A549 (cell line): ENCODE data around the gene KCNH6. TPM values are rescaled to one million over a fixed set of nuclear protein-coding genes. Genes with fewer than 3 reads are reported as not detected.
A peak's percentile ranks its signal among the peaks of the same experiment; 100 is the strongest.

Experiments
- ATAC-seq, 2 experiments: fragments of 200-7000 bp in 1 of 2; fragments of >200 bp in 1 of 2; cut with Nextera tagmentation in 1 of 2; cut with Tn5 transposase in 1 of 2; 3 replicates each; pipeline versions ENCODE4 v1.8.0 to v1.9.1; 2018 to 2020; ENCODE audit warnings: mild to moderate bottlenecking in 1 of 2, moderate library complexity in 1 of 2
- CTCF ChIA-PET: fragments of 300-600 bp; sonication (Branson Sonifier 250); formaldehyde crosslinking; extraction: SDS; loops from one replicate; lab custom pipeline; 2021; ENCODE audit warnings: antibody characterized with exemption, inconsistent platforms; lab: Yijun Ruan, JAX
- POLR2A ChIA-PET: fragments of 350-600 bp; formaldehyde crosslinking; extraction: SDS; loops from one replicate; lab custom pipeline; 2021; ENCODE audit warnings: antibody characterized with exemption, inconsistent platforms; lab: Yijun Ruan, JAX
- DNase-seq, 2 experiments: peaks; one replicate each; pipeline versions ENCODE4 v3.0.0 to v3.0.0-alpha.2; 2011 to 2016; ENCODE audit warnings: low read depth in 1 of 2, low spot score in 1 of 2
- FAIRE-seq: peaks from 2 replicates; lab custom pipeline; 2011; peaks lifted over from hg19 to GRCh38; lab: Jason Lieb, UNC
- H3K27ac ChIP-seq, 2 experiments: fragments of >200 bp; sonication (Bioruptor Twin); formaldehyde crosslinking; 3 replicates each; pipeline ENCODE4 v1.5.1; 2016 to 2017
- H3K4me1 ChIP-seq: fragments of >200 bp; sonication (Bioruptor Twin); formaldehyde crosslinking; 3 replicates; pipeline ENCODE4 v1.6.1; 2016
- H3K4me2 ChIP-seq: fragments of >200 bp; sonication (Bioruptor Twin); formaldehyde crosslinking; 3 replicates; pipeline ENCODE4 v1.6.1; 2016
- H3K4me3 ChIP-seq: fragments of >200 bp; sonication (Bioruptor Twin); formaldehyde crosslinking; 3 replicates; pipeline ENCODE4 v1.5.1; 2016
- H3K9me3 ChIP-seq: fragments of >200 bp; sonication (Bioruptor Twin); formaldehyde crosslinking; 3 replicates; pipeline ENCODE4 v1.6.1; 2016
- CBX2 ChIP-seq: fragments of 200-600 bp; sonication (generic); IDR thresholded peaks from 2 replicates; pipeline ENCODE4 v1.6.1; 2016; ENCODE audit warnings: low read depth, mild to moderate bottlenecking, borderline replicate concordance
- CHD2 ChIP-seq: fragments of 150-350 bp; IDR thresholded peaks from 2 replicates; pipeline ENCODE4 v1.6.1; 2014; ENCODE audit warnings: low read length; ENCODE audit not compliant: partially characterized antibody
- CHD4 ChIP-seq: fragments of 200-600 bp; sonication (generic); IDR thresholded peaks from 2 replicates; pipeline ENCODE4 v1.6.1; 2016; ENCODE audit warnings: antibody characterized with exemption, mild to moderate bottlenecking, borderline replicate concordance
- EHMT2 ChIP-seq: fragments of 200-600 bp; sonication (generic); IDR thresholded peaks from 2 replicates; pipeline ENCODE4 v1.6.1; 2016; ENCODE audit warnings: antibody characterized with exemption, low read depth, mild to moderate bottlenecking, moderate library complexity
- FOSL2 ChIP-seq, 2 experiments: fragments of 450-650 bp in 1 of 2; fragments of >200 bp in 1 of 2; sonication (Bioruptor Twin) in 1 of 2; formaldehyde crosslinking; IDR thresholded peaks; 2 replicates each; pipeline versions ENCODE4 v1.5.0 to v1.6.1; 2016 to 2020; ENCODE audit warnings: mild to moderate bottlenecking in 1 of 2, moderate library complexity in 1 of 2
- FOXS1 ChIP-seq: fragments of 250-450 bp; sonication (Bioruptor Pico); IDR thresholded peaks from 2 replicates; pipeline ENCODE4 v1.5.0; 2020; ENCODE audit warnings: mild to moderate bottlenecking, moderate library complexity
- HOXA7 ChIP-seq: fragments of 250-450 bp; sonication (Bioruptor Pico); IDR thresholded peaks from 2 replicates; pipeline ENCODE4 v1.5.0; 2020; ENCODE audit warnings: mild to moderate bottlenecking, moderate library complexity
- HOXB13 ChIP-seq: fragments of 250-450 bp; sonication (Bioruptor Pico); IDR thresholded peaks from 2 replicates; pipeline ENCODE4 v1.5.0; 2020; ENCODE audit warnings: low read depth, mild to moderate bottlenecking, moderate library complexity
- HOXB5 ChIP-seq: fragments of 250-450 bp; sonication (Bioruptor Pico); IDR thresholded peaks from 2 replicates; pipeline ENCODE4 v1.5.0; 2020; ENCODE audit warnings: mild to moderate bottlenecking, moderate library complexity
- JUNB ChIP-seq: fragments of >200 bp; sonication (Bioruptor Twin); formaldehyde crosslinking; IDR thresholded peaks from 2 replicates; pipeline ENCODE4 v1.6.1; 2016
- MAZ ChIP-seq: fragments of 150-350 bp; IDR thresholded peaks from 2 replicates; pipeline ENCODE4 v1.6.1; 2014; ENCODE audit warnings: antibody characterized with exemption, low read depth, low read length, borderline replicate concordance
- MYC ChIP-seq: IDR thresholded peaks from 2 replicates; pipeline ENCODE4 v1.6.1; 2012; ENCODE audit warnings: mild to moderate bottlenecking, inconsistent platforms, low read length, improper control_type of control experiment, borderline replicate concordance
- NPAS2 ChIP-seq: fragments of 250-450 bp; sonication (Bioruptor Pico); IDR thresholded peaks from 2 replicates; pipeline ENCODE4 v1.8.0; 2022; ENCODE audit warnings: mild to moderate bottlenecking, moderate library complexity, borderline replicate concordance
- PBX3 ChIP-seq: IDR thresholded peaks from 2 replicates; pipeline ENCODE4 v1.6.1; 2012
- RAD21 ChIP-seq, 2 experiments: fragments of >200 bp in 1 of 2; sonication (Bioruptor Twin) in 1 of 2; formaldehyde crosslinking in 1 of 2; IDR thresholded peaks in 1 of 2; conservative IDR thresholded peaks in 1 of 2; 2 replicates in 1 of 2; 3 replicates in 1 of 2; pipeline ENCODE4 v1.6.1; 2012 to 2018; ENCODE audit warnings: inconsistent platforms in 1 of 2
- RFX5 ChIP-seq: fragments of 450-650 bp; IDR thresholded peaks from 2 replicates; pipeline ENCODE4 v1.7.1; 2014; ENCODE audit warnings: antibody characterized with exemption, mild to moderate bottlenecking, moderate library complexity
- RNF2 ChIP-seq: fragments of 200-600 bp; sonication (generic); IDR thresholded peaks from 2 replicates; pipeline ENCODE4 v1.6.1; 2016; ENCODE audit warnings: low read depth, mild to moderate bottlenecking, antibody characterized with exemption, moderate library complexity, borderline replicate concordance
- SMC3 ChIP-seq: fragments of >200 bp; sonication (Bioruptor Twin); formaldehyde crosslinking; IDR thresholded peaks from 3 replicates; pipeline ENCODE4 v1.6.1; 2018; ENCODE audit warnings: inconsistent platforms
- SREBF2 ChIP-seq: fragments of 450-650 bp; IDR thresholded peaks from 2 replicates; pipeline ENCODE4 v1.6.1; 2014; ENCODE audit warnings: mild to moderate bottlenecking, moderate library complexity
- TFCP2L1 ChIP-seq: fragments of 250-450 bp; sonication (Bioruptor Pico); IDR thresholded peaks from 2 replicates; pipeline ENCODE4 v1.5.0; 2021; ENCODE audit warnings: mild to moderate bottlenecking
- TP53 ChIP-seq: fragments of 250-450 bp; sonication (Bioruptor Pico); IDR thresholded peaks from 2 replicates; pipeline ENCODE4 v1.5.0; 2021; ENCODE audit warnings: mild to moderate bottlenecking, moderate library complexity
- ZSCAN20 ChIP-seq: fragments of 250-450 bp; sonication (Bioruptor Pico); IDR thresholded peaks from 2 replicates; pipeline ENCODE4 v1.8.0; 2022; ENCODE audit warnings: mild to moderate bottlenecking, moderate library complexity
- WGBS: methylation state at CpG from one replicate; pipeline ENCODE4 v1.1.6; 2017; ENCODE audit errors: missing lambda C conversion rate; 5-methylcytosine and 5-hydroxymethylcytosine counted together
- polyA plus RNA-seq, 4 experiments: library from polyadenylated mRNA; depleted of rRNA in 3 of 4; stranded (reverse); fragments of >200 nt; fragmentation: RNase III in 1 of 4; extraction: RNeasy Plus Mini Kit Qiagen cat#74134 plus additional on column Dnase treatment in 1 of 4; gene quantifications; 2 replicates in 3 of 4; 3 replicates in 1 of 4; pipeline ENCODE4 v1.2.3, GENCODE V29; 2011 to 2017
- TF ChIP-seq, protein P1 (sequence below): fragments of 250-450 bp; sonication (Bioruptor Pico); IDR thresholded peaks from 2 replicates; pipeline ENCODE4 v1.5.0; 2021; ENCODE audit warnings: mild to moderate bottlenecking, moderate library complexity, borderline replicate concordance
- TF ChIP-seq, protein P2 (sequence below): fragments of >200 bp; sonication (Bioruptor Twin); formaldehyde crosslinking; IDR thresholded peaks from 2 replicates; pipeline ENCODE4 v1.6.1; 2016

KCNH6 gene
- polyA plus RNA-seq, 2 of the 4 experiments (the other 2 are of a cell fraction), result not detected

DNA sequence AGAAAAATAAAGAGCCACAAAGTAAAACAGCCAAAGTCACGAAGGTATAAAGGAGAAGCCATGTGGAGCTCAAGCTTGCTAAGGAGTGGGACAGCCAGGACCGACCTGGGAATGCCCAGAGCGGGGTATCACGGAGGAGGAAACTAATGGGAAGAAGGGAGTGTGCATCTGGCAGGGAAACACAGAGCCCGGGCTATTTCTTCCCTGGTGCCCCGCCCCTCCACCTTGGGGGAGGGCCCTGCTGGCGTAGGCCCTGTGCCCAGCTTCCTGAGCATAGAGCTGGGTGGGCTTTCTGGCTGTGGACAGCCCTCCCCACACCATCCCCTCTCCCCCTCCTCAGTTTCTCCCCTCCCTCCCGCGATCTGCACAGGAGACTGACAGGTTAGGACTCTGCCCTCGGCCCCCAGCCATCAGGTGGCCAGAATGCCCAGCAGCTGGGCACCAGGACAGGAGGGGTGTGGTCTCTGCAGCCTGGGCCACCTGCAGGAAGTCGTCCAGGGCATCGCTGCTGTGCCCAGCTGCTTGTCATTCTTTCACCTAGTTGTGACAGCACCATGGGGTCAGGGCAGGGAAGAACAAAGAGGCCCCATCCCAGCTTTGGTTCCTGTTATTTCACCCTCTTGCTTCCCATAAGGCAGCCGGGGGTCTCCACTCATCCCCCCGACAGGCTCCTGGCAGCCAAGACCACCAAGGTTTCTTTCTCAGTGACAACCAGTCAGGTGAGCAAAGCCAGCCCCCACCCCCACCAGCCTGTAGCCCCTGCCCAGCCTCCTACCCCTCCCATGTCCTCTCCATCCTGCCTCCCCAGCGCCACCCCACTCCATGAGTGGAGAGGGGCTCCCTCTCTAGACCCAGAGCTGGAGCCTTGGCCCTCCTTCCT, 20.0 kb downstream of the KCNH6 start:
- TF ChIP-seq SMC3 (no peak), EHMT2 (no peak), FOSL2 (IDR thresholded peaks at IDR 0.05) (no peak), FOSL2 (CRISPR knock-in tag; IDR thresholded peaks at IDR 0.05) (no peak), HOXA7 (CRISPR knock-in tag) (no peak), SREBF2 (no peak), MYC (no peak), TFCP2L1 (CRISPR knock-in tag) (no peak), ZSCAN20 (CRISPR knock-in tag) (no peak), CBX2 (no peak), HOXB13 (CRISPR knock-in tag) (no peak), HOXB5 (CRISPR knock-in tag) (no peak)
- TF ChIP-seq, protein P1, sequence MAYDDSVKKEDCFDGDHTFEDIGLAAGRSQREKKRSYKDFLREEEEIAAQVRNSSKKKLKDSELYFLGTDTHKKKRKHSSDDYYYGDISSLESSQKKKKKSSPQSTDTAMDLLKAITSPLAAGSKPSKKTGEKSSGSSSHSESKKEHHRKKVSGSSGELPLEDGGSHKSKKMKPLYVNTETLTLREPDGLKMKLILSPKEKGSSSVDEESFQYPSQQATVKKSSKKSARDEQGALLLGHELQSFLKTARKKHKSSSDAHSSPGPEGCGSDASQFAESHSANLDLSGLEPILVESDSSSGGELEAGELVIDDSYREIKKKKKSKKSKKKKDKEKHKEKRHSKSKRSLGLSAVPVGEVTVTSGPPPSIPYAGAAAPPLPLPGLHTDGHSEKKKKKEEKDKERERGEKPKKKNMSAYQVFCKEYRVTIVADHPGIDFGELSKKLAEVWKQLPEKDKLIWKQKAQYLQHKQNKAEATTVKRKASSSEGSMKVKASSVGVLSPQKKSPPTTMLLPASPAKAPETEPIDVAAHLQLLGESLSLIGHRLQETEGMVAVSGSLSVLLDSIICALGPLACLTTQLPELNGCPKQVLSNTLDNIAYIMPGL, result no peak
- TF ChIP-seq, all 56 proteins: peak for 0
- 64% methylated on average over 13 of the region's 15 CpGs for WGBS
- H3K27ac ChIP-seq, result no peak overlapping the region
- no peaks in the 10 kb centered on the region for H3K9me3 ChIP-seq
- peak in 1 of 2 experiments; percentile 35; a peak in 3 of 6 replicates for ATAC-seq
- no peaks in the 10 kb centered on the region for H3K4me1 ChIP-seq
- no peak overlapping the region for H3K4me3 ChIP-seq
- no peak for DNase-seq
- POLR2A ChIA-PET, result no interaction called here
- no peak overlapping the region for H3K4me2 ChIP-seq
- no peak for FAIRE-seq
- CTCF ChIA-PET, result interaction anchor here (0.6 to 3.9 kb wide), 4 partner anchors 23 to 871 kb away, joined by 3 to 18 read pairs (median 10); no protein-coding TSS in a partner anchor

GRCh38 chr17:63543822-63544420, 20.8 kb downstream of the KCNH6 start:
- peaks cover 2% of the 10 kb centered on the region; the same call in 2 of the 3 replicates for H3K4me1 ChIP-seq
- no peak overlapping the region for H3K27ac ChIP-seq
- FAIRE-seq (no peak), ATAC-seq (no peak), DNase-seq (no peak)
- TF ChIP-seq TP53 (CRISPR knock-in tag) (no peak), RNF2 (no peak), RFX5 (no peak), JUNB (no peak), FOXS1 (CRISPR knock-in tag) (no peak), RAD21 (conservative IDR thresholded peaks at IDR 0.05 in 1 of 2, IDR thresholded peaks at IDR 0.05 in 1 of 2) (no peak), FOSL2 (IDR thresholded peaks at IDR 0.05) (no peak), FOSL2 (CRISPR knock-in tag; IDR thresholded peaks at IDR 0.05) (no peak), CHD2 (no peak), PBX3 (no peak), NPAS2 (CRISPR knock-in tag) (no peak), CHD4 (no peak), MAZ (no peak)
- TF ChIP-seq, protein P2, sequence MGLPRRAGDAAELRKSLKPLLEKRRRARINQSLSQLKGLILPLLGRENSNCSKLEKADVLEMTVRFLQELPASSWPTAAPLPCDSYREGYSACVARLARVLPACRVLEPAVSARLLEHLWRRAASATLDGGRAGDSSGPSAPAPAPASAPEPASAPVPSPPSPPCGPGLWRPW, result no peak
- no peak overlapping the region for H3K4me3 ChIP-seq
- CTCF ChIA-PET, result interaction anchor here (0.6 to 3.9 kb wide), 12 partner anchors 7 to 872 kb away, joined by 3 to 18 read pairs (median 3); no protein-coding TSS in a partner anchor
- POLR2A ChIA-PET, result no interaction called here
- H3K9me3 ChIP-seq, result no peaks in the 10 kb centered on the region
- no peak overlapping the region for H3K4me2 ChIP-seq
